Suppressor macrophage treated with lipopolysaccharide for 4 hours (primary cell): Measurements from ENCODE around the gene POLR1C.
"Not testable (repeated sequence)": the region's sequence is repeated elsewhere in the genome, so short reads cannot be mapped to it uniquely, and the experiment has no call there.

Source experiments
- DNase-seq: peaks from one replicate; pipeline ENCODE4 v3.0.0-alpha.2; 2020

The POLR1C gene

GRCh38 chr6:43510827-43511163 is 6.1 kb upstream of the POLR1C start:
- DNase-seq, result no peak

DNA sequence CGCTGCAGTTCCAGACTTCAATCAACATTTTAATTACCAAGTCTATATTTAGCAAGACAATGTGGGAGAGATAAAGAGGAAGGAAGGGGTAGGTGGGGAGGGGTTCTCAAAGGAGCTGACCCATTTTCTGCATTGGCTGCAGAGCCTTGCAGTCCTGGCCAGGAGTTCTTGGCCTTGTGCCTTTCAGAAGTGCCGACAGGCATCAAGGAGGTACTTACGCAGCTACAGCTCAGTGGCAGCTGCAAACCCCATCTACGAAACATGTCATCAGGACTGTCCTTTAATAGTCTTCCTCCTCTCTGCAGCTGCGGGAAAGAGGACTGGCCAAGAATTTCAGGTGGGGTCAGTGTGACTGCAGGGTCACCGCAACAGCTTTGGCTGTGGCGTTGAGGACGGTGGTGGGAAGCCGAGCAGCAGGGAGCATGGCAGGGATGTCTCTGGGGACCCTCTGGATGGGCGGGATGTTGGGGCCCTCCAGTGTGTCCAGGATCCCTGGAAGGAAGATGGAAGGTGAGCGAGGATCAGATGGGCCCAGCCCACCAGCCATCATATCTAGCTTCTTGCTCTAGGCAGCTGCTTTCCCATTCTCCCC is 5.0 kb upstream of the POLR1C start:
- DNase-seq, result no peak

DNA sequence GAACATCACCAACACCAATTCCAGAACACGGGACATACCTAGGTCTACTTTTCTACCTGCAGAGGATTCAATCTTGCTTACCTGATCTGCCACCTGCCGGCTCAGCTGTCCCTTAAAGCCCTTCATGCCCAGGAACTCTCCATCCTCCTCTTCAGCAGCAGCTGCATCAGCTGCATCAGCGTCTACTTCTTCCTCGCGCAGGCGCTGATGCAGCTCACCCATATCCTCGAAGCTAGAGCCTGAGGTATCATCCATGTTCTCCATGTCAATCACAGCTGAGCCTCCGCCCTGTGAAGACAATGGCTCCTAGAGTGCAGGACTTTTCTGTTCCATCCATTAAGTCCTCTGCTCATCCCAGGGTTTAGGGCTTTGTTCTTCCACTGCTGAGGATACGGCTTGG is 1.1 kb upstream of the POLR1C start:
- no peak for DNase-seq

DNA sequence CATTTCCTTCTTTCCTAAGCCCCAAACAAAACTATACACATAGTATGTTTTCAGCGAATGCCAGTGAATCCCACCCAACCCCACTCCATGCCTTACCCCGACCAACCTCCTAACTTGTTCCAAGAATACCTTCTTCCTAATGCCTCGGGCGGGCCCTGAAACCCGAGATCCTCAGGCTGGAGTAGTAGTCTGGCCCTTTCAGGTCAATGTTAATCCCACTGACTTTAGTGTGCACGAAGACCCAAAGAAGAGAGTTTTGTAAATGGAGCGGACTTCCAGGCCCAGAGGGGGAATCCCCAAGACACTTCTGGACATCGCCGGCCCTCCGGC is 557 bp upstream of the POLR1C start:
- DNase-seq, result no peak

- DNase-seq, result no peak
Measured at GRCh38 chr6:43517505-43518357, 842 bp downstream of the POLR1C start.

GRCh38 chr6:43520097-43520496 is 3.2 kb downstream of the POLR1C start:
- no peak for DNase-seq

GRCh38 chr6:43521836-43522235 is 4.9 kb downstream of the POLR1C start:
- no peak for DNase-seq

DNA sequence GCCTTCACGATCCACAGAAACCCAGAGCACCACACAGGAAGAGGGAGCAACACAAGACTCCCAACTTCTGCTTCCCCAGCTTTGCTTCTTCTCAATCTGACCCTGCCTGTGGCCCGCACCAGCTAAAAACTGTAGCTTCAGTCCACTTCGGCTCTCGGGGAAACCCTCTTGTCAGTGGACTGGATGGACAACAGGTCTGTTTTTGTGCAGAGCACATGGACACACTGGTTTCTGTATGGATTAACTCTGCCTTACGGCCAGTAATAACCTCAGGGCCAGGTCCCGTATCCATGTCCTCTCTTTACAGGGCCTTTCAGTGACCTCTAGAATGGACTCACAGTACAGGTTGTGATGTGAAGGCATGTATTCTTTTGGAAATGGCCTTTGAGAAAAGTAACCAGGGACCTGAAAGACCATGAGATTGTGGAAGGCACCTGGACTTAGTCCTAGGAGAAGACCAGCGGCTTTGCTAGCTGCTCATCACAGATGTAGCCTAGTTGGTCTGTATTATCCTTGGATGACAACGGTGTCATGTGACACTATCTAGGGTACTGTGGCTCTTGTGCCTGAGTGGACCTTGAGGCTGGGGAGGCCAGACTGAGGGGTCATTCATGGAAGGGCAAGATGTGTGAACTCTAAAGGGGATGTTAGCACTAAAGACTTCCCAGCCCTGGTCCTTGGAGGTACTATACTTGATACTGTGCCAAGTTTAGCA is 5.8 kb downstream of the POLR1C start:
- no peak for DNase-seq

DNA sequence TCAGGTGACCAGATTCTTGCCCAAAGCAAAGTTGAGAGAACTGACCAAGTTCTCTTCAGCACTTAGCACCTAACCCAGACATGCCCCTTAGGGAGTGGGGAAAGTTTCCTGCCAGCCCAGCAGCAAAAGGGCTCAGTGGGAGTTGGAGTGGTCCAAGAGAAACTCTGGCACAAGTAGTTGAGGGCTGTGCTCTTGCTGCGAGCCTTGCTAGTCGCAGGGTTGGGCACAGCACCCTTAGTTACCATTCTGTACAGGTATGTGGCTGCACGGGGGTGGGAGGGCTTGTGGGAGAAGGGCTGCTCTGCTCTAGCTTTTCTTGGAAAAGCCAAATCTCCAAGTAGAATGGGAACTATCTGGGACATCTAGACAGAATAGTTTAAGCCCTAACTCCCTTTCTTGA is 6.4 kb downstream of the POLR1C start:
- no peak for DNase-seq

- DNase-seq, result no peak
Measured at GRCh38 chr6:43524483-43524961, 7.6 kb downstream of the POLR1C start.

GRCh38 chr6:43532201-43532600 is 15.3 kb downstream of the POLR1C start:
- no peak for DNase-seq

GRCh38 chr6:43538986-43539385 is 22.1 kb downstream of the POLR1C start:
- DNase-seq, result not testable (repeated sequence)

DNA sequence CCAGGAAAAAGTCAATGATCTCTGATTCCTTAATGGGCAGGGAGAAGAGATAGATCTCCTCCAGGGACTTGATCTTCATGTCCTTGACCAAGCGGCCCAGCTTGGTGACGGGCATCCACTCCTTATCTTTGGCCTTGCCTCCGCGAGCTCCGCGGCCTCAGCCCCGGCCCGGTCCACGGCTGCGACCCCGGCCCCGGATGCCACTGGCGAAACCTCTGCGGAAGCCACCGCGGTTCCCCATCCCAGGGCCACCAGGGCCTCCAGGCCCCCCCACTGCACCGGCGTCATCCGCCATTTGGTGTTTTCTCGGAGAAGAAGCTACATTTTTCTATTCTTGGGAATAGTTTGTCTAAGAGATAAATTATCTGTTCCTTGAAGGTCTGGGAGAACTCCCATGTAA is 22.5 kb downstream of the POLR1C start:
- not testable (repeated sequence) for DNase-seq

- no peak for DNase-seq
Measured at GRCh38 chr6:43540507-43540906, 23.6 kb downstream of the POLR1C start.

DNA sequence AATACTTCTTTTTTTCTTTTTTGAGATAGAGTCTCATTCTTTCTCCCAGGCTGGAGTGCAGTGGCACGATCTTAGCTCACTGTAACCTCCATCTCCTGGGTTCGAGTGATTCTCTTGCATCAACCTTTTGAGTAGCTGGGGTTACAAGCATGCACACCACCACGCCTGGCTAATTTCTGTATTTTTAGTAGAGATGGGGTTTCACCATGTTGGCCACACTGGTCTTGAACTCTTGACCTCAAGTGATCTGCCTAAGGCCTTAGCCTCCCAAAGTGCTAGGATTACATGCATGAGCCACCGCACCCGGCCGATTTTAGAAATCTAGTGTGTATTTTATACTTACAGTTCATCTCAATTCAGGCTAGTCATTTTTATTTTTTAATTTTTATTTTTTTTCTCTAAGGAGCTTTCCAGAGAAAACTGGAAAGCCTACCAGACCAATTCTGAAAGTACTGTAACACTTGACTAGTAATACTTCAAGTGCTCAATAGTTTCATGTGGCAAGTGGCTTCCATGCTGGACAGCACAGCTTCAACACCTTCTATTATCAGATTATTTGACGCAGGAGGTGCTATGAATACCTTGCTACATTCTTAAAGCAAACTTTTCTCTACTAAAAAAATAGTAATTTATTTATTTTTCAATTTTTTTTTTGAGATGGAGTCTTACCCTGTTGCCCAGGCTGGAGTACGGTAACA is 25.0 kb downstream of the POLR1C start:
- DNase-seq, result no peak

- DNase-seq, result no peak
Measured at GRCh38 chr6:43544461-43544860, 27.6 kb downstream of the POLR1C start.

DNA sequence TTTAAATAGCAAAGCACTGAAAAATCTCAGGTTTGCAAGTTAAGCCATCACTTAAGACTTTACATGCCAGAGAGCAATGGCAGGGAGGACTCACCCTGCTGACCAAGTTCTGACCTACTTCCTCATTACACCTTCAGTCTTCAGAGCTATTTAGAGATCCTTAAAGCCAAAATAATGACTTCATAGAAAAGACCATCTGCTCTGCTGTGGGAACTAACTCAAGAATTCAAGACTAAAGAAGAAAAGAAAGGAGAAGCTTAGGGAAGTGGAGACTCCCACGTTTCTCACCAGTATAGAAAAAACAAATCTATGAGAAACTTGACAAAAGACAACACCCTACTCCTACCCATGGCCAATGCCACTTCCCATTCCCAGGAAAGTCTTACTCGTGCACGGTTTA is 30.3 kb downstream of the POLR1C start:
- DNase-seq, result peak; percentile 35

GRCh38 chr6:43557620-43558019 is 40.7 kb downstream of the POLR1C start:
- not testable (repeated sequence) for DNase-seq

DNA sequence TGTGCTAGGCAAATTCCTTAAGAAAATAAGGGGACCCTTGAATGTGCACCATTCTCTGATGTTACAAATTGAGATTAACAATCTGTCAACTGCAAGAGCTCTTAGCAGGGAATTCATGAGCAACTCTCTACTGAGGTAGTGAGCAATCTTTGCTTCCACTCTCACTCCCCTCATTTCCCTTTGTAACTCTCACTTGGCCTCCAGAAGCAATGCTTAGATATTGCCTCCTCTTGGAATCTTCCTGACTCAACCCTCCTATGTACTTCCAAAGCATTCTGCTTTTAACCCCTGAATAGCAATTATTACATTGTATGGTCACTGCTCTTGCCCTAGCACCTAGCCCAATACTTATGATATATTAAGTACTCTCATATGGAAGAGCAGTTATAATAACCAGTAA is 42.4 kb downstream of the POLR1C start:
- DNase-seq, result no peak

- peak; percentile 29 for DNase-seq
Measured at GRCh38 chr6:43570876-43571441, 54.1 kb downstream of the POLR1C start.
